Stomach (tissue), 4 donors: ENCODE results near the gene PRDM16.

Experiments used
- EP300 ChIP-seq: sonication (generic); formaldehyde crosslinking; IDR thresholded peaks from one replicate; pipeline ENCODE4 v1.6.1; 2017; ENCODE audit warnings: antibody characterized with exemption
- POLR2A ChIP-seq, 4 donors: fragments of 450-650 bp; IDR thresholded peaks; one replicate each; pipeline ENCODE4 v1.6.1; 2016; ENCODE audit warnings: antibody characterized with exemption in 4 of 4, control low read depth in 2 of 4, mild to moderate bottlenecking in 1 of 4, moderate library complexity in 1 of 4
- POLR2AphosphoS5 ChIP-seq, 3 donors: sonication (generic); formaldehyde crosslinking; IDR thresholded peaks; one replicate each; pipeline ENCODE4 v1.6.1; 2016; ENCODE audit warnings: antibody characterized with exemption in 3 of 3
- TF ChIP-seq, protein P1 (sequence below), 7 experiments: fragments of 450-650 bp in 4 of 7; fragments of 200-600 bp in 3 of 7; sonication (generic) in 3 of 7; IDR thresholded peaks; one replicate each; pipeline ENCODE4 v1.5.1; 2016 to 2019; ENCODE audit warnings: antibody characterized with exemption in 7 of 7, control low read depth in 2 of 7, mild to moderate bottlenecking in 1 of 7

GRCh38 chr1:3430406-3430805 lies 361.4 kb downstream of the PRDM16 start:
- TF ChIP-seq, protein P1, sequence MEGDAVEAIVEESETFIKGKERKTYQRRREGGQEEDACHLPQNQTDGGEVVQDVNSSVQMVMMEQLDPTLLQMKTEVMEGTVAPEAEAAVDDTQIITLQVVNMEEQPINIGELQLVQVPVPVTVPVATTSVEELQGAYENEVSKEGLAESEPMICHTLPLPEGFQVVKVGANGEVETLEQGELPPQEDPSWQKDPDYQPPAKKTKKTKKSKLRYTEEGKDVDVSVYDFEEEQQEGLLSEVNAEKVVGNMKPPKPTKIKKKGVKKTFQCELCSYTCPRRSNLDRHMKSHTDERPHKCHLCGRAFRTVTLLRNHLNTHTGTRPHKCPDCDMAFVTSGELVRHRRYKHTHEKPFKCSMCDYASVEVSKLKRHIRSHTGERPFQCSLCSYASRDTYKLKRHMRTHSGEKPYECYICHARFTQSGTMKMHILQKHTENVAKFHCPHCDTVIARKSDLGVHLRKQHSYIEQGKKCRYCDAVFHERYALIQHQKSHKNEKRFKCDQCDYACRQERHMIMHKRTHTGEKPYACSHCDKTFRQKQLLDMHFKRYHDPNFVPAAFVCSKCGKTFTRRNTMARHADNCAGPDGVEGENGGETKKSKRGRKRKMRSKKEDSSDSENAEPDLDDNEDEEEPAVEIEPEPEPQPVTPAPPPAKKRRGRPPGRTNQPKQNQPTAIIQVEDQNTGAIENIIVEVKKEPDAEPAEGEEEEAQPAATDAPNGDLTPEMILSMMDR (IDR thresholded peaks at IDR 0.05), result no peak
- no peak for TF ChIP-seq POLR2A (IDR thresholded peaks at IDR 0.05)
- no peak for TF ChIP-seq POLR2AphosphoS5 (IDR thresholded peaks at IDR 0.05)
- TF ChIP-seq EP300, result no peak
